Effector CD4-positive, alpha-beta T cell (primary cell): ENCODE results near the gene DGCR6L.
A peak's percentile ranks its signal among the peaks of the same experiment; 100 is the strongest.
"Not testable (repeated sequence)": the region's sequence is repeated elsewhere in the genome, so short reads cannot be mapped to it uniquely, and the experiment has no call there.

ENCODE experiments used
- DNase-seq: peaks from one replicate; pipeline ENCODE4 v3.0.0-alpha.2; 2020

The DGCR6L gene

DNA sequence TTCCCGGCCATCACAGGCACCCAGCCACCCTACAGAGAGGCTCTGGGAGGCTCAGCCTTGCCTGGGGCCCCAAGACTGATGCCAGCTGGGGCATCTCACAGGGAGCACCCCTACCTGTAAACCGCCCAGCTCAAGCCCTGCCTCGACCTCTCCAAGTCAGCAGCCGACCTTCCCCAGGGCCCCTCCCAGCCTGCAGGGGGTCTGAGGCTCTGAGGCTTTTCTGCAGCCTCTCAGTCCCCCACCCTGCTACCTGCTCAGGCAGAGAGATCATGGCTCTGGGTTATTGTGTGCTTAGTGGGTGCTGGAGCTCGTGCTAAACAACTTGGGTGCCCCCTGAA, 28.6 kb downstream of the DGCR6L start:
- DNase-seq: no peak

DNA sequence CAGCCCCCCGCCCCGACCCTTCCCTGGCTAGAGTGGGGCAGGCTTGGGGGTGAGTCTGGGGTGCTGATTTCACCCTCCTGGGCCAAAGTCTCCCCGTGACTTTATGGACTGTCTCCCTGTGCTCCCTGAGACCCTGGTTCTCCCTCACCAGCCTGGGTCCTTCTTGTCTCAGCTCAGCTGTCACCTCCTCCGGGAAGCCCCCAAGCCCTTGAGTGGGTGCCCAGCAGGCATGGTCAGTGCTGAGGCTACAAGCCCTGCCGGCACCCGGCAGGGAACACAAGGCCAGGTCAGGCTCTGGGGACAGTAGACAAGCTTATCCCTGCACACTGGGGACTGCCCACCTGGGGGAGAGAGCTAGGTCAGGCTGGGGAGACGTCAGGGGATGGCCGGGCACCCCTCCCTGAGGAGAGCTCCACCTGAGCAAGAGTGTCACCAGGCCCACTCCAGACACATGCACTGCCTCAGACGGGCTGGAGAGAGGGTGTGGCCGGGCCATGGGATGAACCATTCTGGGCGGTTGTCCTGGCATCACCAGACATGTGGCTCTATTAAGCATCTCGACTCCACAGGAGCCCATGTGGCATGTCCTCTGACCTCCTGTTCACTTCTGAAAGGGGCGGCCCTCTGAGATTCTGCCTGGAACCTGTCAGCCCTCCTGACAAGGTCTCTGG, 29.1 kb downstream of the DGCR6L start:
- no peak for DNase-seq

DNA sequence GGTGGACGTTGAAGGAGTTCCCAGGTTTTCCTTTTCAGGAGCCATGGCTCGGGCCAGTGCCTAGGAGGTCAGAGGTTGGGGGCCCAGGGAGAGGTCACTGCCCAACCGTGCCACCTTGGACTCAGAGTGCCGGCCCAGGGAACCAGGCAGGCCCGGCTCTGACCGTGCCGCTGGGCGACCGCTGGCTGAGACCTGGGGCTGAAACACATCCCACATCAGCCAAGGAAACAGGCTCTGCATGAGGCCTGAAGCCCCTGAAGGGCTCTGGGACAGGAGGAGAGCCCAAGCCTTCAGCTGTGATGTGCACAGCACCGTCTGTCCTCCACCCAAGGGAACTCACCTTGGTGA, 29.8 kb downstream of the DGCR6L start:
- DNase-seq: no peak

DNA sequence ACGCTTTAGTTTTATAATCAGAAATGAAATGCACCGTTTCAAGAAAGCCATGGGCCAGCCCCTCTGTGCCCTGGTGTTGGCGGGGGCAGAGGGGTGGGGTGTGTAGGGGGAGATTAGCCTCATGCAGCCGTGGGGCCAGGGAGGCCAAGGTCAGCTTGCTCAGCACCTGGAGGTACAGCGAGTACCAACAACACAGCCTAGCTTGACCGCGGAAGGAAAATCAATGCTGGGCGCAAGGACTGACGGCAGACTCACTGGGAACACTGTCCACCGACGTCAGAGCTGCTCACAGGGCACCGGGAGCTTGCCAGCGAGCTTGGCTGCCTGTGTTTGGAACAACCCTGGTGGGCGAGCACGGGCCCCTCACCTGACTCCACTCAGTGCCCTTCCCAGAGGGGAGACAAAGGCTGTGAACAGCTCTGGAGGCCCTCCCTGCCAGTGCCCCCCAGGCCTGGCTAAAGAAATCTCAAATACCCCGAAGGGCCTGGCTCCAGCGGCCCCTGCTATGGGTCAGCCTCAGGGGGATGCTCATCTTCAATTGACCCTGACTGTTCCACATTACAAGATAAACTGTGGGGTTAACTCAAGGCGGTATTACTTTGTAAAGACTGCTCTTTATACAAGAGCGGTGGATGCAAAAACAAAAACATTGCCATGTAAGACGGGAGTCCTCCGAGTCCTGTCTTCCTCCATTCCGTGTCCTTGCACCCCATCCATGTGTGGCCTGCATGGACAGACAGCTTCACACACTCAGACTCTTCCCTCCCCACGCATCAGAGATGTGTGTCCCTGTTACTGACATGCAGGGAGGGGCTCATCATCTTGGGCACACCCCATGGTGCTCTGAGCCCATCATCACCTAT, 30.4 kb downstream of the DGCR6L start:
- not testable (repeated sequence) for DNase-seq

DNA sequence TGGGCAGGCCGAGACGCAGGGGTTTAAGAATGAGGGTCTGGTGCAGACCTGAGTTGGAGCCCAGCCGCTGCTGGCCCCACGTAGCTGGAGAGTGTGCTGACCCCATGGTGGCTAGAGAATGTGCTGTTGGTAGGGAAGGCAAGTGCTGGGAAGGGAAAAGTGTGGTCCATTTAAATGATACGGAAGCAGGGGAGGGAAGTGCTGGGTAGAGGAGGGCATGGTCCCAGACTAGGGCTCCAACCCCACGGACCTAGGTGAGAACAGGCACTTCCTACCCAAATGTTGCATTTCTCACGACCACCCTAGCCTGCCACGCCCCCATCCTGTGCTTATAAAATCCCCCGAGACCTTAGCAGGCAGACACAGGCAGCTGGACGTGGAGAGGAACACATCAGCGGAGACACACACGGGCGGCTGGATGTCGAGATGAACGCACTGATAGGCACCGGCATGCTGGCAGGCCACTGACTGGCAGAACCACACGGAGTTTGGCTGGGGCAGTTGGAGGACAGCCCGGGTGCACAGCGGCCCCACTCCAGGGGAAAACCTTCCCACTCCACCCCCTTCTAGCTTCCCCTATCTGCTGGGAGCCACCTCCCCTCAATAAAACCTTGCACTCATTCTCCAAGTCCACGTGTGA, 33.0 kb downstream of the DGCR6L start:
- DNase-seq: not testable (repeated sequence)

DNA sequence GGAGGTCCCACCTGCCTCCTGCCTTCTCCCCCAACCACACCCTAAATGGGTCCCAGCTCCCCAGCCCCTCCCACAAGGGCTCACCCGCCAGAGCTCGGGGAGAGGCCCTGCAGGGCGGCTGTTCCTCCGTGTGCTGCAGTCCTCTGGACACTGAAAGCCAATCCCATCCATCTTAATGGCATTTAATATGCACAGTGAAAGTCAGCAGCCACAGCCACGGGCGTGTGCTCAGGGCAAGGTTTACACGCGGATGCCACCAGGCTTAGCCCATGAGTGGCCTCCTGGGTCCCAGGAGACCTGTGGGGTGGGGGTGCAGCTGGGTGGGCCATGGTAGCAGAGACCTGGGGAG, 33.6 kb downstream of the DGCR6L start:
- not testable (repeated sequence) for DNase-seq

DNA sequence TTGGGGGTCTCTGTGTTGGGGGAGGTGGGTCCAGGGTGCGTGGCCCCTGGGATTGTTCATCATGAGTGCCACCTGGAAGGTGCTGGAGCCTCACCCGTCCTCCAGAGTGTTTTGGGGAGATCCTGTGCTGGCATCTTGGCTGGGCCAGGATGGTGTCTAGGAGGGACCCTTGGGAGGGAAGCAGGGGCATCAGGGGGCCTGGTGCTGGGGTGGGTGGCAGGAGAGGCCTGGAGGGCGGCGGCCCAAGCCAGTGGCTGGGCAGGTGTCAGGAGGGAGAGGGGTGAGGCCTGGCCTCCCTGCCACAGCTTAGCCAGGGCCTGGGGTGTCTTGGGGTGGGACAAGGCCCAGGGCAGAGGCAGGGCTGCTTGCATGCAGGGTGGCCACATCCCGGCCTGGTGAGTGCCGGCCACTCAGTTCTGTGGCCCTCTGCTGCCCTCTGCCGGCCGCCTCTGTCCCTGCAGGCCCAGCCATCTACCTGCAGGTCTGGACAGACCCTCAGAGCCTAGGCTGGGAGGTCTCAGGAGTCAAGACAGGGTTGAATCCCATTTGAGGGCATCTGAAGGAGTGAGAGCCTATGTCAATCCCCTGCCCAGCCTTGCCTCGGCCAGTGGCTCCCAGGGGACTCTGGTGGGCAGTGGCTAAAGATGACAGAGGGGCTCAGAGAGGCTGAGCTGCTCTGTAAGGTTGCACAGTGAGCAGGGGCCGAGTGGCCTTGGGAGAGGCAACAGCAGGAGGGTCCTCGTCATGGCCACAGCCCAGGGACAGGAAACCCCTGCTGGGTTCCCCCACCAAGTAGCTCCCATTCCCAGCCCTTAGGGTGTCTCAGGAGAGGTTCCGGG, 34.2 kb downstream of the DGCR6L start:
- peak; percentile 77 for DNase-seq

DNA sequence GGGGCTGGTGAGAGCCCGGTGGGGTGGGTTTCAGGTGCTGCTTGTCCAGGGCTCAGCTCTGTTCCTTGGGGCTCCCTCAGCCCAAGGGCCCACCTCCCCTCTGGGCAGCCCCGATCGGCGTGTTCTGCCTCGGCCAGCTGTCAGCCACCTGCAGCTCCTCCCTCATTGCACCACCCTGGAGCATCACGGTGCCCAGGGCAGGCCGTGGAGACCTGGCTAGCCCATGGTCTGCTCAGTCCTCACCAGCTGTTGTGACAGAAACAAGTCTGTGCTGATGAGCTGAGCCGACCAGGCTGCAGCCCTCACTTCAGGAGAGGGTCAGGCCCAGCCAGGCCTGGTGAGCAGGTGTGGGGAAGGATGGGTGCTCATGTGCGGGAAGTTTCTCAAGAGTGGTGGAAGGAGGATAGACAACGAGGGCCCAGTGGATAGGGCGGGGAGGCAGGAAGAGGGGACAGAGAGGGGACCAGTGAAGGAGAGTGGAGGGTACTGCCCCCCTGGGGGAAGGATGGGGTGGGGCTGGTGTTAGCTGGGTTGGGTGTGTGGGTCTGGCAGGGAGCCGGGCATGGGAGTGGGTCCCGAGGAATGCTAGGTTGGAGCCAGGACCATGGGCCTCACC, 35.3 kb downstream of the DGCR6L start:
- DNase-seq: no peak

DNA sequence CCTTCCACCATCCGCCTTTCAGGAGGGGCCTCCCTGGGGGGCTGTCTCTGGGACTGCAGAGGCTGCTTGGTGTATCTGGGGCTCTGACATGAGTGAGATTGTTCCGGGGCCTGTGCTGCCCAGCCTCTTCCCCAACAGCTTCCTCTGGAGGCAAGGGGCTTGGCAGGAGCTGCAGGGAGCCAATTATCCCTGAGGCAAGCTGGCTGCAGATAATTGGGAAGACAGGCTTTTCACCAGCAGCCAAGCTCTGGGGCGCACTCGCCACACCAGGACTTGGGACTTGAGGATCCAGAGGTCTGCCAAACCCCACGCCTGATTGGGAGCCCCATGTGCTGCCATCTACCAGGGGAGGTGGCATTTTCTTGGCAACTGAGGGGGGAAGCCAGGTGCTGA, 36.2 kb downstream of the DGCR6L start:
- DNase-seq: no peak

DNA sequence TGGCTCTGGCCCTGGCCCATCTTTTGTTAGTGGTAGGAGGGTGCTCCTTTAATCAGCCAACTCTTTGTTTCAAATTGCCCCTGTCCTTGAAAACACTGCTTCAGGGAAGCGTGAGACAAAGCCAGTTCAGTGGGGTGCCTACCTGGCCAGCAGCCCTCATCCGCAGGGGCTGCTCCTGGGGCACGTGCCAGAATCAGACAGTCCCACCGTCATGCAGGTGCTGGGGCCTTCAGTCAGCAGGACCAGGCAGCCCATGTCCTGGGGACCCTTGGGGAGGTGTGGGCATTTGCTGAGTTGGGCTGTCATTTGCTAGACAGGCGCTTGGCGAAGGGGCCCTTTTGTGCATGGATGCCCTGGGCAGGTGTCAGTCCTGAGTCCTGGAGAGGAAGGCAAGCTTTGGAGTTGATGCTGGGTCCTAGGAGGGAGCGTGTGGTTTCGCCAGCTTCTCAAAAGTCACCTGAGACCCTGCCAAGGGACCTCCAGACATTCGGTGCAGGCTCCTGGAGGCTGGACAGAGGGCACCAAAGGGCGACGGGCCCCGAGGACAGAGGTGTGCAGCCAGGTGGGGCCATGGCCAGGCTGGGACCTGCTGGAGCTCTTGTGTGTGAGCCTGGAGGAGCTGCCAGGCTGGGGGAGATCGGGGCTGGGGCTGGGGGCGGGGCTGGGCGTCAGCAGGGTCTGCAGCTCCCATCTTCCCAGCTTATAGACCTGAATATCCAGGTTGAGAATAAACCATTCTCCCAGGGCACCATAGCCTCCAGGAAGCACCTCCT, 36.8 kb downstream of the DGCR6L start:
- no peak for DNase-seq

DNA sequence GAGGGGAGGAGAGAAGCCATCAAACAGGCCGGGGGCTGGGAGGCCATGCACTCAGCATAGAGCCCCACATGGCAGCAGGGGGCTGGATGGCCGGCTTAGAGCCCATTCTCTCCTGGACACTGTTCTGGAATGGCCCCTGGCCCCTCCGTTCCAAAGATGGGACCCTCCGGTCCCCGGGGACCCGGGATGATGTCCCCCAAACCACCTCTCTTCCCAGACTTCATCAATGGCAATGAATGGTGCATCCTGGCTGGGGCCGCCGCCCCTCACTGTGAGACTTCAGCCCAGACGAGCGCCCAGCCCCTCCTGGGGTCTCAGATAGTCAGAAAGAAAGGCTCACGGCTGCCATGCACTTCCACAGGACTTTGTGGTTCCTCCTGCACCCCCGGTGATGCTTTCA, 38.0 kb downstream of the DGCR6L start:
- no peak for DNase-seq

DNA sequence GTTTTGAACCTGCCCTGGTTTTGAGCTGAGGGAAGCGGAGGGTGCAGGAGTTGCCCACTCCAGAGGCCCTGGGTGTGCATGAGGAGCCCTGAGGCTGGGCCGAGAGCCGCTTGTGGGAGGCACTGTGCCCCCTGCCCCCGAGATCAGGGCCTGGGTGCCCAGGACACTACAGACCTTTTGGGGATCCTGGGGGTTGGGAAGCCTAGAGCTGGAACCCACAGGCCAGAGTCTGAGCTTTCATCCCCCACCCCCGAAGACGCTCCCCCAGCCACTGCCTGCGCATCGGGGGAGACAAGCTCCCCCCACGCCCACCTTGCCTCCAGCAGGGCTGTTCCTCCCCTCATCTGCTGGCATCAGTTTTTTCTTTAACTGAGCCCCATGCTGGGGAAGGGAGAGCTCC, 38.4 kb downstream of the DGCR6L start:
- not testable (repeated sequence) for DNase-seq

DNA sequence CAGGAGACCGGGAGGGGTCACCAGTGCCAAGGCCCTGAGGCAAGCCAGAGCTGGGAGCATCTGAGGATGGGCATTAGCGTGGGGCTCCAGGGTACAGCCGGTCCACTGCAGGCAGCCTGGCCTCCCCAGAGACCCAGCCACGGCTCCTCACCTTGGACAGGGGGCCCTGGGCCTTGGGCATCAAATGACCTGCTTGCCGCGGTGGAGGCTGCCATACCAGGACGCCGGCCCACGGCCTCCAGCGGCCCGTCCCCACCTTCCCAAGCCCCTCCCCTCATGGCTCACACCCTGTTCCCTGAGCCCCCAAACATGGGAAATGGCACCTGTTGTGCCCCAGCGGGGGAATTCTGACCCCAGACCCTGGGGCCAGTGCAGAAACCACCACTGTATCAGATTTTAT, 39.0 kb downstream of the DGCR6L start:
- DNase-seq: no peak

DNA sequence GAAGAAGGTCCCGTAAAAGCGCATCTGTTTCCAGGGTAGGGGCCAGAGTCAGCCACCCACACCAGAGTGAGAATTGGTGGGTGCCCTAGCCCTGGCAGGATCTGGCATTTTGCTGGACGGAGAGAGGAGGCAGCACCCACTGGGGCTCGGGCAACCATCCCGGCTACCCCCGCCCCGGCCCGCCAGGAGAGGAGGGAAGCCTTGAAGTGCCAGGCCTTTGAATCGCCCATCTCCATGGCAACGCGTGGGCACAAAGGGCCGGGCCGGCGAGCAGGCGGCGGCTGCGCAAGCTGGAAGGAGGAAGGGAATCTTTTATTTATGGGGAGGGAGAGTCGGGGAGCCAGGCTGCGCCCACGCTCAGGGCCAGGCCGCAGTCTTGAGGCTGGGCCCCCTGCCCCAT, 39.7 kb downstream of the DGCR6L start:
- not testable (repeated sequence) for DNase-seq

DNA sequence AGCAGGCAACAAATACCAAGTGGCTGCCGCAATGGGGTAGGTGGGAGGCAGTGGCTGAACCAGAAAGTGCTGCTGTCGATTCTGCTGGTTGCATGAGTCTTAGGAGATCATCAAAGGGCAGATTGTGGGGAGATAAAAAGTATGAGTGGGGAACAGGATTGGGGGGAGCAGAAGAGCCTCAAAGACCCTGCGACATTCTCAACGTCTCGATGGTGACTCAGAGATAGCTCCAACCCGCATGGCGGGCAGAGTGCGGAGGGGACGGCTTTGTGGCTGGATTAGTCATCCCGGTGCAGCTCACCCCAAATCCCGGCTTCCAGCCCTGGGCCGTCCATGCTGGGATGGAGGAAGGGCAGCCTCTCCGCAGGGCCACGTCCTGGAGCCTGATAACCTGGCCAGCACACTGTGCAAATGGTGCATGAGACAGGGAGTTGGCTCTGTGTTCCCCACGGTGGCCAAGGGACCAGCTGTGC, 40.2 kb downstream of the DGCR6L start:
- no peak for DNase-seq

DNA sequence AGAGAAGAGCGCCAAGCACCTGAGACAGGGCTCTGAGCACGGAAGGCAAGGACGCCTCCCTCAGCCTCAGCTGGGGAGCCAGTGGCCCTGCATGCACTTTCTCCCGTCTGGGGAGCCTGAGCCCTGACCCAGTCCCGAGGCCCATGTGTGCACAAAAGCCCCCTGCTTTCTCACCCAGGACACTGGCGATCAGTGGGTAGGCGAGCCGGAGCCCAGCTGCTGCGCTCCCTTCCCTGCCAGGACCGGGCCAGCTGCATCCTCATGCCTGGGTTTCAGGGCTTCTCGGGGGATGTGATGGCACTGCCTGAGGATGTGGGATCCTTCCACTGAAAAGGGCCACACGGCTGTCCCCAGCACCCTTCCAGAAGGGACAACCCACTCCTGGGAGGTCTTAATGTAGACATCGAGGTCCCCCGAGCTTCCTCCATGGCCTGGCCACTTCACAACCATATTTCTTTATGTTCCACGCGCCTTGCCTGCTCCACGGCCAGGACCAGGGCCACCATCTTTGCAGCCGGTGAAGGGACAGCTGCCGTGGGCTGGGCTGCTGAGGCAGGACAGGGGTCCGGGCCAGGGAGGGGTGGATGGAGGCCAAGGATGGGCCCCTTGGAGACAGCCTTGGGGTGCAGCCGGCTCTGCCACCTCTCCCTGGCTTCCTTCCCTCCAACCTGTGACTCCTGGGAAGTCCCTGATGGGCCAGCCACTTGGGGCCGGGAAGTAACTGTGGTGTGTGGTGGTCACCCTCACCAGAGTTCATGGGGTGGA, 41.0 kb downstream of the DGCR6L start:
- DNase-seq: not testable (repeated sequence)

DNA sequence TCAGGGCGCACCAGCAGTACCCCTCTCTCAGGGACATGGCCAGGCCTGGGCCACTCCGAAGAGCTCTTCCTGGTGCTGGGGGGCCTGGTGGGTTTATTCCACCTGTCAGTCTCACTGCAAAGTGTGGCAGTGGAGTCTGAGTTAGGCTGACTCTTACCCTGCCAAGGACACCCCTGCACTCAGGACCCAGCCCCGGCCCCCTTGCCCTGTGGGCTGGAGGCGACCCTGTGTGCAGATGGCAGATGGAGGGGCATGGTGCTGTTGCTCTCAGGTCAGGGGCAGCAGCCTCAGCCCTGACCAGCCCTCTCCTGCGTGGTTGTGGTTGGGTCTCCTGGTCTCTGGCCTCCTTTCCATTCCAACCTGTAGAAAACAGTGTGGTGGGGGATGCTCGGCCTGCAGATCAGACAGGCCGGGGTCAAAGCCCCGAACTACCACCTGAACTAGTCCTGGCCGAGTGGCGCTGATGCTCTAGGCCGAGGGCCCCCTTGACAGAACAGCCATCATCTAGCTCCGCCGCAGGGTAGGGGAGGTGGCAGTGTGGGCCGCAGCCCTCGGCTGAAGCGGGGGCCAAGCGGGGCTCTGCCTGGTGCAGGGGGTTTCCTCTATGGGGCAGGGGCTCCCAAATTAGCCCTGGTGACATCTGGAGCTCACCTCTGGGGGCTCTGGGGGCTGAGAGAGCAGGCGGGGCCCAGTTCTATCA, 41.8 kb downstream of the DGCR6L start:
- DNase-seq: not testable (repeated sequence)

DNA sequence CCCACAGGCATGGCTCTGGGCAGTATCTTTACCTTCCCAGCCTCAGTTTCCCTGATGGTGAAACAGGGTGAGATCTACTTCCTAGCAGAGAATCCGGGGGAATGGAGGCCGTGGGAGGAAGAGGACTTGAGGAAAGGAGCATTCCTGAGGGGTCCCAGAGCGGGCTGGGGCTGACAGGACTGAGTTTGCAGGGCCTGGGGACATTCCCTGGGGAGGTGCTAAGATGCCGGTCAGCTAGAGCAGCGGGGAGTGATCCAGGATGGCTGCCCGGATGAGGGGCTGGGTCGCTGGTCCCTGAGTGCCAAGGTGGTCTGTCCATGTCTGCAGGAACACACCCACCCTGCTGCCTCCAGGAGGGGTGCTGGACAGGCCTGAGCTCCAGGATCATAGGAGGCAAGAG, 43.4 kb downstream of the DGCR6L start:
- no peak for DNase-seq

DNA sequence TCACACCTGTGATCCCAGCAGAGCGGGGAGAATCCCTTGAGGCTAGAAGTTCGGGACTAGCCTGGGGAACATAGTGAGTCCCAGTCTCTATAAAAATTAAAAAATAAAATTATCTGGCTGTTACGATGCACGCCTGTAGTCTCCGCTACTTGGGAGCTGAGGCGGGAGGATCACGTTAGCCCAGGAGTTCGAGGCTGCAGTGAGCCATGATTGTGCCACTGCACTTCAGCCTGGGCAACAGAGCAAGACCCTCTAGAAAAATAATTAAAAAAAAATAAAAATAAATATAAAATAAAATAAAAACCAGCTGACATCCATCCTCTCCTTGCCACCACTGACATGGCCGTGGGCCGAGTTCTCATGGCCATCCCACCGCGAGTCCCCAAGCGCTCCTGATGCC, 44.0 kb downstream of the DGCR6L start:
- DNase-seq: no peak

DNA sequence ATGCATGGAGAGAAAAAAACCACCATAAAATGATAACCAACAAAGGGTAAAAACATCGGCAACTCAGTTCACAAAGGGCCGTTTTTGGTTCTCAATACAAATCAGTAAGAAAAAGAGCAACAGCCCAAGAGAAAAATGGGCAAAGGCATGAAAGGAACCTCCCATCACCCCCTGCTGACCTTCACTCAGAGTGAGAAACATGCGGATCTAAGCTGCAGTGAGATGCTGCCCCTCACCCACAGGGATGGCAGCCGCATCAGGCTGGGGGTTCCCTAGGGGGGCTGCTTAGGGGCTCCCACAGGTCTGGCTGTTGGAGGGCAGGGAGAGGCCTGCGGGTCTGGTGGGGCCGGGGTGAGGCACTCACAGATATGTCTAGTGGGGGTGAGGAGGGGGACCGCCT, 44.5 kb downstream of the DGCR6L start:
- not testable (repeated sequence) for DNase-seq
